Keratinocyte (primary cell): ENCODE results near the gene DDRGK1. TPM values are rescaled to one million over a fixed set of nuclear protein-coding genes. Genes with fewer than 3 reads are reported as not detected.

ENCODE experiments used
- DNase-seq: peaks from one replicate; pipeline ENCODE4 v3.0.0-alpha.2; 2011; ENCODE audit warnings: low read depth, missing footprints, low spot score
- FAIRE-seq: peaks from 2 replicates; lab custom pipeline; 2011; peaks lifted over from hg19 to GRCh38; lab: Jason Lieb, UNC
- H2AFZ ChIP-seq: 2 replicates; pipeline ENCODE4 v1.6.0; 2012; ENCODE audit warnings: low read length, control low read depth, inconsistent platforms; ENCODE audit not compliant: control insufficient read depth
- H3K27ac ChIP-seq: 2 replicates; pipeline ENCODE4 v1.5.1; 2011; ENCODE audit warnings: low read length; ENCODE audit not compliant: control insufficient read depth, insufficient read depth
- H3K27me3 ChIP-seq: 3 replicates; pipeline ENCODE4 v1.6.0; 2011; ENCODE audit warnings: low read length; ENCODE audit not compliant: control insufficient read depth, insufficient read depth; ENCODE audit errors: extremely low read depth
- H3K36me3 ChIP-seq, 2 experiments: 2 replicates in 1 of 2; 3 replicates in 1 of 2; pipeline ENCODE4 v1.5.1; 2011; ENCODE audit warnings: low read length in 2 of 2, mild to moderate bottlenecking in 1 of 2; ENCODE audit not compliant: control insufficient read depth in 2 of 2, insufficient read depth in 2 of 2; ENCODE audit errors: extremely low read depth in 1 of 2
- H3K4me1 ChIP-seq: 3 replicates; pipeline ENCODE4 v1.5.1; 2011; ENCODE audit warnings: low read length; ENCODE audit not compliant: control insufficient read depth, insufficient read depth; ENCODE audit errors: extremely low read depth
- H3K4me2 ChIP-seq: 3 replicates; pipeline ENCODE4 v1.6.0; 2011; ENCODE audit warnings: low read depth, low read length; ENCODE audit not compliant: control insufficient read depth, insufficient read depth; ENCODE audit errors: extremely low read depth
- H3K4me3 ChIP-seq, 3 experiments: fragments of 200-600 bp in 1 of 3; sonication (generic) in 1 of 3; 2 replicates in 2 of 3; 3 replicates in 1 of 3; pipeline ENCODE4 v1.5.1; 2011 to 2016; ENCODE audit warnings: low read length in 3 of 3, mild to moderate bottlenecking in 3 of 3, control low read depth in 2 of 3, inconsistent platforms in 1 of 3, low read depth in 1 of 3, mixed read lengths in 1 of 3, mixed run types in 1 of 3, moderate library complexity in 1 of 3; ENCODE audit not compliant: control insufficient read depth in 2 of 3, insufficient read depth in 2 of 3; ENCODE audit errors: extremely low read depth in 1 of 3
- H3K79me2 ChIP-seq: 2 replicates; pipeline ENCODE4 v1.6.0; 2012; ENCODE audit warnings: low read length; ENCODE audit not compliant: control insufficient read depth, insufficient read depth
- H3K9ac ChIP-seq: 3 replicates; pipeline ENCODE4 v1.6.0; 2011; ENCODE audit warnings: low read length; ENCODE audit not compliant: control insufficient read depth, insufficient read depth; ENCODE audit errors: extremely low read depth
- H3K9me1 ChIP-seq: 3 replicates; pipeline ENCODE4 v1.6.0; 2011; ENCODE audit warnings: low read length; ENCODE audit not compliant: control insufficient read depth, insufficient read depth; ENCODE audit errors: extremely low read depth
- H3K9me3 ChIP-seq: 2 replicates; pipeline ENCODE4 v1.5.1; 2012; ENCODE audit warnings: low read depth, low read length; ENCODE audit not compliant: control insufficient read depth
- H4K20me1 ChIP-seq: 3 replicates; pipeline ENCODE4 v1.6.0; 2011; ENCODE audit warnings: low read length; ENCODE audit not compliant: control insufficient read depth, insufficient read depth; ENCODE audit errors: extremely low read depth
- CTCF ChIP-seq, 3 experiments: IDR thresholded peaks in 1 of 3; conservative IDR thresholded peaks in 1 of 3; optimal IDR thresholded peaks in 1 of 3; 2 replicates in 2 of 3; 3 replicates in 1 of 3; pipeline versions ENCODE3 to v1.5.1; 2011; ENCODE audit warnings: low read length in 3 of 3, mild to moderate bottlenecking in 3 of 3, moderate library complexity in 2 of 3, control low read depth in 1 of 3, inconsistent platforms in 1 of 3; ENCODE audit not compliant: insufficient read depth in 2 of 3; ENCODE audit errors: extremely low read depth in 1 of 3
- EZH2 ChIP-seq: IDR thresholded peaks from one replicate; pipeline ENCODE4 v1.6.1; 2012; ENCODE audit warnings: inconsistent platforms, mild to moderate bottlenecking, low read length, moderate library complexity
- dilution Hi-C: fragments of 300-500 bp; cut with MboI; formaldehyde crosslinking; loops from one replicate; pipeline ENCODE4 v1.7.0; 2020; ENCODE audit warnings: low sequenced_read_pairs; ENCODE audit not compliant: extremely low pct_ligation_motif_present
- polyA plus RNA-seq, 5 experiments: library from polyadenylated mRNA; depleted of rRNA in 3 of 5; stranded (reverse) in 3 of 5; stranded (forward) in 1 of 5; unstranded in 1 of 5; fragments of >200 nt; gene quantifications; 1 replicate in 1 of 5; 2 replicates in 3 of 5; 3 replicates in 1 of 5; pipeline versions ENCODE4 v1.2.1 to v1.2.3, GENCODE V29; 2011 to 2012; ENCODE audit warnings: missing spikeins in 2 of 5, low read depth in 1 of 5, low replicate concordance in 1 of 5

DDRGK1 gene
- polyA plus RNA-seq, 1 donor (not counting 4 experiments of a cell fraction or from before 2014, with no cell fraction given) = 32.2 TPM

GRCh38 chr20:3246682-3247081, 42.2 kb upstream of the DDRGK1 start:
- Histone ChIP-seq H3K4me1 (no peaks in the 10 kb centered on the region), H3K27me3 (no peaks in the 10 kb centered on the region), H3K4me3 (no peak overlapping the region), H3K36me3 (no peaks in the 10 kb centered on the region), H3K9ac (no peak overlapping the region), H4K20me1 (no peaks in the 10 kb centered on the region), H3K79me2 (no peaks in the 10 kb centered on the region), H3K27ac (no peak overlapping the region), H3K9me1 (no peaks in the 10 kb centered on the region), H3K4me2 (no peak overlapping the region), H3K9me3 (no peaks in the 10 kb centered on the region), H2AFZ (no peak overlapping the region)
- FAIRE-seq = no peak
- TF ChIP-seq EZH2 = no peak
- TF ChIP-seq CTCF (optimal IDR thresholded peaks at IDR 0.05 in 1 of 3, IDR thresholded peaks at IDR 0.05 in 1 of 3, conservative IDR thresholded peaks at IDR 0.05 in 1 of 3; ENCODE audit: extremely low read depth in 1 of 3, insufficient read depth in 2 of 3, low read length in 3 of 3) = no peak
- no peak for DNase-seq
- dilution Hi-C loops = no loop called here

- FAIRE-seq = no peak
- no peak for TF ChIP-seq CTCF (optimal IDR thresholded peaks at IDR 0.05 in 1 of 3, IDR thresholded peaks at IDR 0.05 in 1 of 3, conservative IDR thresholded peaks at IDR 0.05 in 1 of 3; ENCODE audit: extremely low read depth in 1 of 3, insufficient read depth in 2 of 3, low read length in 3 of 3)
- TF ChIP-seq EZH2 = no peak
- no peaks in the 10 kb centered on the region for H3K27me3 ChIP-seq
- dilution Hi-C loops = no loop called here
- no peak overlapping the region for H3K9ac ChIP-seq
- no peaks in the 10 kb centered on the region for H3K9me1 ChIP-seq
- H3K36me3 ChIP-seq = peaks cover 0 to 2% of the 10 kb centered on the region in 2 experiments
- no peak overlapping the region for H3K4me3 ChIP-seq
- H2AFZ ChIP-seq = no peak overlapping the region
- H3K27ac ChIP-seq = no peak overlapping the region
- no peaks in the 10 kb centered on the region for H3K9me3 ChIP-seq
- DNase-seq = no peak
- no peaks in the 10 kb centered on the region for H3K4me1 ChIP-seq
- H3K79me2 ChIP-seq = no peaks in the 10 kb centered on the region
- no peak overlapping the region for H3K4me2 ChIP-seq
- no peaks in the 10 kb centered on the region for H4K20me1 ChIP-seq
Measured at GRCh38 chr20:3245711-3246110, 41.2 kb upstream of the DDRGK1 start.
